Ammon's horn (tissue), 1 donor: ENCODE data around the gene HSD11B1.
A peak's percentile ranks its signal among the peaks of the same experiment; 100 is the strongest.

Source experiments
- DNase-seq: peaks from one replicate; pipeline ENCODE4 v3.0.0-alpha.2; 2016; ENCODE audit warnings: low spot score

The HSD11B1 gene

DNA sequence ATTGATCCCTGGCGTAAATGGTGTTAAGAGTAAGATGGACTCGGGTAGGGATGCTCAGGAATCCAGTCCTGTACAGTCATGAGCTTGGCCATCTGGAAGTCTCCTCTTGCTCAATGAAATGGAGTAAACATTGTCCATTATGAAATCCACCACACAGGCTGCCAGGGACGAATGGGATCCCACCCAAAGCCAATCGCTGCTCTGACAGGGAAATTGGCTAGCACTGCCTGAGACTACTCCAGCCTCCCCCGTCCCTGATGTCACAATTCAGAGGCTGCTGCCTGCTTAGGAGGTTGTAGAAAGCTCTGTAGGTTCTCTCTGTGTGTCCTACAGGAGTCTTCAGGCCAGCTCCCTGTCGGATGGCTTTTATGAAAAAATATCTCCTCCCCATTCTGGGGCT lies at the start of gene HSD11B1:
TSS of gene HSD11B1 (plus strand) at position 263 of the 400 bp plus-strand sequence. CDS start at position 360, 97 bp downstream.
- peak; percentile 86 for DNase-seq

DNA sequence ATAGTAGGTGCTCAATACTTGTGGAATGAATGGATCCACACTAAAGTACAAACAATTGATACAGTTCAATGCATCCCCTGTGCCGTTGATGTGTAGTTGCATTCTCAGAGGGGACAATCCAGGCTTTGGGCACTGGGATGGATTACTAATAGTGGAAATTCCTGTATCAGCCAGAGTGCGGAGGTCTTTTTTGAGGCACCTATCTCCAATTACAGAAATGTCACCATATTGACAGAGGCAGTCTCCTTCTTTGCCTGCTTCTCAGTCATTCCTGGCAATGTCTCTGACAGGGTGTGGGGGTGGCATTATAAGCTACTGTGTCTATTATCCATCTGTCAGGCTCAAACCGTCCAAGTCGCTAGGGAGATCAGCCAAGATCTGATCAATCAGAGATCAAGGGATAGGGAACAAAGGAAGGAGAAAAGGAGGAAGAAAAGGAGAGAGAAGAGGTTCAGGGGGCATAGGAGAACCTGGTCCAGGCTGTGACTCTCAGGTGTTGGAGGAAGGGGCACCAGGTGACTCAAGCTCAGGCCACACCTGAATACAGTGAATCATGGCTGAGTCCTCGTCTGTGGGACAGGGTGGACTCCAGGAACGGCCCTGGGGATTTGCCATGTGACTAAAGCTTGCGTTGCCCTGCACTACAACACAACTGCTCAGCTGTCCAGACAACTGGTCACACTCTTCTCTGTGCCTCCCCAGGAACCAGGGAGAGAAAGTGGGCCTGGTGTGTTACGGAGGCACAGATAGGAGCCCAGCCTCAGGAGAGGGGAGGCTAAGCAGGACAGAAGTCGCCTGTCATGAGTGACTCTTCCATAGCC lies 49.0 kb upstream of the HSD11B1 start:
- DNase-seq: peak; percentile 48

DNA sequence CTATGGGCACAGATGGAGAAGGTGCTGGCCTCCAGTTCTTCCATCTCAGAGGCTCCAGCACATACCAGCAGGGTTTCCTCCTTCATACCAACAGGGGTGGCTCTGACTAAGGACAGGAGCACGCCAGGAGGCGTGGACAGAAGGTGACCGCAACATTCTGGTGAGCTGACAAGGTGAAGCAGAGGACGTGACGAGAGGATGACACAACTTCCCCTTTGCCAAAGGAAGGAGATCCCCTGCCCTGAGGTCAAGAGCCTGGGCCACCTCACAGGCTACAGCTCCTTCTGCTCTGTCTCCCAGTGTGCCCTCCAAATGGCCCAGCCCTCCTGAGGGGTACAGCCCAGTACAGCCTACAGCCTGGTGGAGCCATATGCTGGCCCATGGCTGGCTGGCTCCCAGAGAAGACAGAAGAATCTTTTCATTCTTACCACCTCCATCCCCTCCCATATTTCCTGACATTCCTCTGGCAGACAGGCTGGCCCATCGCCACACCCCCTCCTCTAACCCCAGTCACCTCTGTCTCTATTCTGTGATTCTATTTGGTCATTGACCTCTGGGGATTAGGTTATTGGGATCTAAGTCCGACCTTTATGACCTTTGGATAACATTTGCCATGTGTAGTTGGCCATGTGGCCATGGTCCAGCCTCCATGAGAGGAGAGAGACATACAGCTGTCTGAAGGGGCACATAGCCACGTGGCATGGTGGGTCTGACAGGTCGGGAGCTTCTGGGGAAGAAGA lies 47.3 kb upstream of the HSD11B1 start:
- DNase-seq: no peak

DNA sequence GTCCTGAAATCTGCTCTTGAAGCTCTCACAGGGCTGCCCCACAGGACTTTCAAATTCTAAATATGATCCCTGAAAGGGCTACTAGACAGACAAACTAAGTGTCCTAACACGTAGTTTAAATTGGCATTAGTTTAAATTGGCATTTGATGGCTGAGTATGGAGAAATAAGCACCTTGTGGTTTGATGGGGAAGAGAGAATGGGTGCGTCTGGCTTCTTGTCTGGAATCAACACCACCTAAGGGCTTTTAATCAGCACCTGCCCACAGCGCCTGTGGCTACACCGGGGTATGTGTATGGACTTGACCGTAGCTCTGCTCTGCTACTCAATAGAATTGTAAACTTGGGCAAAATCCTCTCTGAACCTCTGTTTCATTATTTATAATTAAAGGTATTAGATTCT lies 46.7 kb upstream of the HSD11B1 start:
- no peak for DNase-seq

DNA sequence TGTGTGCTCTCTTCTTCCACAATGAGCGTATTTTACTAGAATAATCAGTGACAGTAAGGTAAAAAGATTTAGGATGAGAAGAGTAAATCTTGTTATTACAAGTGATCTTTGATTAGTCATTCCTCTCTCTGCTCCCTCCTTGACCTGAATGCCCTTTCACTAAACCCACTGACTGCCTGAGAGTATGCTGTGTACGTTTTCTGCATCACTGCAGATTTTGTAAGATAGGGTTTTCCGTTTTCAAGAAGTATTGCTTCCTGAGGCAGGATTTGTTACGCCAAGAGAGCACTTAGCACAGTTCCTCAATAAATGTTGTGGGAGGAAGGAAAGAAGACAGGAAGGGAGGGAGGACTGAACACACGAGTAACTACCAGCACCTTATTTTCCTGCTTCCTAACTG lies 44.7 kb upstream of the HSD11B1 start:
- DNase-seq: peak; percentile 28

DNA sequence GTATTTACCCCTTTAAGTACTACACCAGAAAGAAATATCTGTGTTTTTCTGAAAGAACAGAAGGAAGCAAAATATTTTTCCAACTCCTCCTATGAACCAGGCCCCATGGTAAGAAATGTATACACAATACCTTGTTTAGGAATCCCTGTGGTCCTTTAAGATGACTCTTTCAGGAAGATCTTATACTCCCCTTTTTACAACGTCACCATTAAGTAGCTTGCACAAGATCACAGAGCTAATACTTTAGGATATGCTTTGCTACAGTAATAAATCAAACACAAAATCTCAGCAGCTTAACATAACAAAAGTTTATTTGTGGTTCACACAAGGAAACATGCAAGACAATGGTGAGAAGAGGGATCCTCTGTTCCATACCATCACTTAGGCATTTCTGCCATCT lies 43.6 kb upstream of the HSD11B1 start:
- no peak for DNase-seq

DNA sequence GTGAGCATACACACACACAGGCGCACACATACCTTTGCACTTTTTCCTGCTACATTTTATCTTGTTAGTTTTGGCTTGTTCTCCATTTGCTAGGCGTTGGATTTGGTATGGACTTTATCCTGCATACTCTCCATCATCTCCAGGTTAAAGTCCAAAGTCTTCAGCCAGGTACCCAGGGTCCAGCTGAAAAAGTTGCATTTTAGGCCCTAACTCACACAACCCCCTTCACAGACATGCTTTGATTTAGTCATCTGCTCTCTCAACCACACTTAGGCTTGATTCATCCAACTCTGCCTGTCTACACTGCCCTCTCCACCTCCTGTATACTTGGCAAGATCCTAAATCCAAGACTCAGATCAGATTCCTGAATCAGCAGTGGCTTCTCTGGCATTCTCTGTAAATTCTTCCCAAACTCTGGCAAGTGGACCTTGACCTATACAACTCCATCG lies 41.7 kb upstream of the HSD11B1 start:
- no peak for DNase-seq

DNA sequence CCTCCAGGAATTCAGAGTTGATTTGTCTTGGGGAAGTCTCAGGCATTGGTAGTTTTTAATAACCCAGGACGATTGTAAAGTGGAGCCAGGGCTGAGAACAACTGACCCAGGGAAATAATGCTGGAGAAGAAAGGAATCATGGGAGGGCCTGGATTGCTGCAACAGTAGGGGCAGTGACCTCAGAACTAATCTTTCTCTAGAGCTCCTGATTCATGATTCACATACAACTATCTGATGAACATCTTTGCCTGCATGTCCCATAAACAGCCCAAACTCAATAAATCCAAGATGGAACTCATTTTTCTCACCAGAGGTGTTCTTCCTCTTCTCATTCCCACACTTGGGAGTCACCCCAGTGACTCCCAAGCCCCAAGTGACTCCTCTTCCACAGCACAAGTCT lies 37.5 kb upstream of the HSD11B1 start:
- no peak for DNase-seq

DNA sequence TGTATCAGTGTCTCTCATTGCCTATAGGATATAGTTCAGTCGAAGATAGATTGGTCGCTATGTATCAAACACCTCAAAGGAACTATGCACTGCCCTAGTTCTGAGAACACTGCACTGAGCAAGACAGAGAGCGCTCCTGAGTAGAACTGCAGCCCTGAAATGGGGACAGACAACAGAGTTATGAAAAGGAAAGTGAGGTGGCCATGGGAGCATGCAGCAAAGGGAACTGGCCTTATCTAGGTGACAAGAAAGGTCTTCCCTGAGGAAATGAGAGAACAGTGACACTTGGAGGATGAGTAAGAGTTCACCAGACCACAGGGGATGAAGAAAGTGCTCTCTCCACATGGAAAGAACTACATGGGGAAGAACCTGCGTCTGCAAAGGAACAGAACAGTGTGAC lies 36.9 kb upstream of the HSD11B1 start:
- no peak for DNase-seq

DNA sequence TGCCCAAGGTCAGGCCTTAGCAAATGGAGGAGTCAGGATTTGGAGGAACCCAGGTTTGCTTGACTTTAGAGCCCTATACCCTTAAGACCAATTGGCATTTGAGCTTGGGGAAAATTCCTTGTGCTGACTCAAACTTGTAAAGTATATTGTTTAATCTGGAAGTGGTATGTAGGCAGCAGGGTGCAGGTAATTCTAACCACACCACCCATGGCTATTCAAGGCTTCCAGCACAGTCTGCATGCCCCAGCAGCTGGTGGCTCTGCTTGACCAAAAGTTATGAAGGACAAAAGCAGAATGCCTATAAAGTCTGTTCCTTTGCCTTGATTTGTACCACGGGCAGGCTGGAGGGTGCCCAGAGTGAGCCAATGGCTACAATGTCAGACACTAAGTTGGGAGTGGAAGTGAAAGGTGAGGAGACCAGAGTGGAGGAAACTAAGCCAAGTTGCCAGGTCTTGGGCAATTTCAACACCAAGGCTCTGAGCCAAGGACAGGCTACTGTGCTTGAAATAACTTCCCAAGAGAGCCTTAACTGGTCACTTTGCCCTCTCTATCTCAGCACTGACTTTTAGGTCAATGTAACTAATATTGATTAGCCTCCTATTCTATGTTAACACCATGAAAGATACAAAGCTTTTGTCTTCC lies 34.1 kb upstream of the HSD11B1 start:
- DNase-seq: no peak

DNA sequence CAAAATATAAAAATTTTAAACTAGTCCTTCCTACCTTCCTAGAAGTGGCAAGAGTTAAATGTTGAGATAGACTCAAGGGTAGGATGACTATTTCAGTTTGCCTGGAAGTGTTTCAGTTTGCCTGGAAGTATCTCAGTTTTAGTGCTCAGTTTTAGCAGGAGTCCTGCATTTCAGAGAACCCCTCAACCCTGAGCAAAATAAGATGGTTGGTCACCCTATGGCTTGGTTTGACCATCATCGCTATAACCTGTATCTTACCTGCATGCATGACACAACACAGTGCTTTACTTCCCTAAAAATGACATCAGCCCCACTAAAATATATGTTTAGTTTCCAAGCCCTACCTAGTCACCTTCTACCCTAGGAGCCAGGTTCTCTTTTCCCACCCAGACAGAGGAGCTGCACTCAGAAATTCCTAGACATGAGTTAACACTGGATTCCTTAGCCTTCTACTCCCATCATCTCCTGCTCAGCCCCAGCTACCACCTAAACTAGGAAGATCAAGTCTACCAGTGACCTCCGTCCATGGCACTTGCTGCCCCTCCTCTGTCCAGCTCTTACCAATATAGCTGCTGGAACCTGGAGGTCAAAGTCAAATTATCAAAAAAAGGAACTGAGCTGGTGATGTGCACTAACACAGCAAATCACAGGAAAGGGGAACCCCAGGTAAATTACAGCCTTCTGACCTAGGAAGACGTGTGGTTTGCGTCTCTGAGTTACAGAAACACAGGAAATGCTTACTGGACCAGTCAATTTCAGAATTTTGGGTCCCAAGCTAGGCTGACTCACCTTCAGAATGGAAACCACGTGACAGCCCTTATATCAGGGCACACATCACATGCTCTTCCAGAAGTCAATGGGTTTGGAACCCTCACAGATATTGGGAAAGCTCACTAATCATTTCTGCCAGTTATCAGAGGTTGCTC lies 31.7 kb upstream of the HSD11B1 start:
- DNase-seq: no peak

DNA sequence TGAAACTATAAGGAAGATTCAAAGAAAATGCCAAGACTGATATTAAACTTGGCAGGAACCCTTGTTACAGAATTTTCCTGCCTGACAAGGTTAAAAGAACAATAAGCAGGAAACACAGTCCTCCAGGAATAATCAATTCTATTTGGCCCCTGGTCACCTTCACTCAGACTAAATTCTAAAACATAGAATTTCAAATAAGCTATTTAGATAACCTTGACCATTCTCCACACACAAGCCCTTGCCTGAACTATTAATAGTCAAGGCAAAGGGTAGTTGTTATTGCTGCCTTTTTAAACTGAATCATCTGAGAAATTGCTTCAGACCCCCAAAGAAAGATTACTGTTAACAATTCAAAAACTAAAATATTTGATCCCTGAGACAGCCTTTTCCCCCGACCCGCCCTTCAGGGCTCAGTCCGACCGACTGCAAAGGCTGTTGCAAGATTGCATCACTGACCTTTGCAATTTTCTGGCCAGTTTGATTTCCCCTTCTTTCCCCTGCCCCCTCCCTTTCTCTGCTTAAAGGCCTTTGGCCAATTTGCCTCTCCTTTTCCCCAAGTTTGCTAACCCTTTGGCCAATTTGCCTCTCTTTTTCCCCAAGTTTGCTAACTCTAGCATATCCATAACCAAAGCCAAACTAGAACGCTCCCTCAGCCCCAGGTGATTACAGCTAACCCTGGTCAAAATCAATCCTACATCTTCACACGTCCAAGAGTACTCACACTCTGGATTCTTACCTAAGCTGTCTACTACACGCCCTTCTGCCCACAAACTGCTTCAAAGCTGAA lies 30.8 kb upstream of the HSD11B1 start:
- DNase-seq: no peak

DNA sequence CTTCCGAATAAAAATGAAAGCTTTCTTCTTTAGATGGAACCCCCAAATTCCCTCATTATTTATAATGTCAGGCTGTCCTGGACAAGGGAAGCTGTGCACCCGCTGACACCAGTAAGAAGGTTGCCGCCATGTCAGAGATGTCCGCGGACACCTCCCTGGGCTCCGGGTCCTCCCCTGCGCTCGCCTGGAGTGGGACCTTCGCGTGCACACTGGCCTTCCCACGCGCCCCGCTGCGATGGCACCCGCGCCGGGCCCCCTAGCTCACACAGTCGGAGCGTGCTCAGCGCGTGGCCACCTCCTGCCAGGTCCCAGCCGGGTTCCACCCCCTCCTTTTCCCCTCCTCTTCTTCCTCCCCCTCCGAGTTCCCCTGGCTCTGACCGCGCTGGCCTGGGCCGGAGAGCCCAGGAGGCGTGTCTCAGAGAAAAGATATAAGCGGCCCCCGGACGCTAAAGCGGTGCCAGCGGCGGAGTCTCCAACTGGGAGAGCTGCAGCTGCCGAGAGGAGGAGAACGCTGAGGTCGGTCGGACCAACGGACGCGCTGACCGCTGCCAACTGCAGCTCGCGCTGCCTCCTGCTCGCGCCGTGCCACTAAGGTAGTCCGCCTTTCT lies 29.6 kb upstream of the HSD11B1 start, which contains the start of gene G0S2:
TSS of gene G0S2 (plus strand) at position 456 of the 608 bp plus-strand sequence. CDS start 273 bp downstream, outside the sequence.
- peak; percentile 60 for DNase-seq

DNA sequence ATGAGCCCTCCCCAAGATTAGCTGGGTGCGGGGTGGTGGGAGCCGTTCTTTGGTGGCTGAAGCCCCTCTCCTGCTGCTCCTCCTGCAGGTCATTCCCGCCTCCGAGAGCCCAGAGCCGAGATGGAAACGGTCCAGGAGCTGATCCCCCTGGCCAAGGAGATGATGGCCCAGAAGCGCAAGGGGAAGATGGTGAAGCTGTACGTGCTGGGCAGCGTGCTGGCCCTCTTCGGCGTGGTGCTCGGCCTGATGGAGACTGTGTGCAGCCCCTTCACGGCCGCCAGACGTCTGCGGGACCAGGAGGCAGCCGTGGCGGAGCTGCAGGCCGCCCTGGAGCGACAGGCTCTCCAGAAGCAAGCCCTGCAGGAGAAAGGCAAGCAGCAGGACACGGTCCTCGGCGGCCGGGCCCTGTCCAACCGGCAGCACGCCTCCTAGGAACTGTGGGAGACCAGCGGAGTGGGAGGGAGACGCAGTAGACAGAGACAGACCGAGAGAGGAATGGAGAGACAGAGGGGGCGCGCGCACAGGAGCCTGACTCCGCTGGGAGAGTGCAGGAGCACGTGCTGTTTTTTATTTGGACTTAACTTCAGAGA lies 29.0 kb upstream of the HSD11B1 start:
- DNase-seq: peak; percentile 45

DNA sequence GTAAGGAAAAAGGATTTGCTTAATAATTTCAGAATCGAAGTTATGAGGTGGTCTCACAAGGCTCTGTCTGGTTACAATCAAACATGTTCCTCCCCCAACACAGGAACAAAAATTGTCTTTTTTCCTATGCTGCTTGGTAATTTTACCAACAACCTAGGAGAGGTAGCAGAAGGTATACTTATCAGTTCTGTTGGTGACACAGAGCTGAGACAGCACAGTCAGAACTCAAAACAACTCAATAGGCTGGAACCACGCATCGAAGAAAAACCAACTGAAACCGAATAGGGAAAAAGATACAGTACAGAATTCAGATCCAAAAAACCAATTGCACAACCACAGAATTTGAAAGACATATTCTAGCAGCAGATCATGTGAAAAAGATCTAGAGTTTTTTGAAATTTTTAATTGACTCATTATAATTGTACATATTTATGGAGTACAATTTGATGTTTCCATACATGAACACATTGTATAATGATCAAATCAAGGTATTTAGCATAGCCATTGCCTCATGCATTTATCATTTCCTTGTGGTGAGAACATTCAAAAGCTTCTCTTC lies 25.6 kb upstream of the HSD11B1 start:
- DNase-seq: no peak

DNA sequence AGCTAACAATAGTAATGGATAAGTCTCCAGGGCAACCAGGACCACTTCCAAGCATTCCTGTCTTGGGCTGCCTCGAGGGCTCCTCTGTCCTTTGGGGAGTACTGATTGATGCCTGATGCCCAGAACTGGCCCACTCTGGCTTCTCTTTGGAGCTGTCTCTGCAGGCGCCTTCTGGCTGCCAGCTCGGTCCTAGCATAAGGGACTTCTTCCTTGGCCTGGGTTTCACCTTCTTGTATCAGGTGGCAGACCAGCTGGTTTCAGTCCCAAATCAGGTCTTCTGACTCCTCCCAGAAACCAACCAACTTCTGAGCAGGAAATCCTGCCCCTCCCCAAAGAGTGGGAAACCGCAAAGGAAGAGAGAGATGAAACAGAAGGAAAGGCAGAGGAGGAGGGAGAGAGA lies 18.8 kb upstream of the HSD11B1 start:
- no peak for DNase-seq

DNA sequence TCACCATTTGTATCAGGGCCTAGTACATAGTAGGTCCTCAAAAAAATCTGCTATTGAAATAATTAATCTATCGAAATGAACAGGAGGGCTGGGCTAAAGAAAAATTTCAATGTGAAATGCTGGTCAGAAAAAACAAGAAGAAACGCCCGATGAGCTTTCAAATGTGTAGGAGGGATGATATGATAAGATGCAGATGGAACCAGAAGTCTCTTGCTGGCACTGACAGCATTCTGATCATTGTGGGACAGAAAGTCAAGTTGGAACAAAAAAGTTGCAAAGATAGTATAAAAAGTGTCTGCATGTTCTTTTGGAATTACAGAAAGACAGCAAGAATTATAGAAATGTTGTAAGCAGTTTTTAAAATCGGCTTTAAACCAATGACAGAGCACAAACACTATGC lies 18.3 kb upstream of the HSD11B1 start:
- no peak for DNase-seq

DNA sequence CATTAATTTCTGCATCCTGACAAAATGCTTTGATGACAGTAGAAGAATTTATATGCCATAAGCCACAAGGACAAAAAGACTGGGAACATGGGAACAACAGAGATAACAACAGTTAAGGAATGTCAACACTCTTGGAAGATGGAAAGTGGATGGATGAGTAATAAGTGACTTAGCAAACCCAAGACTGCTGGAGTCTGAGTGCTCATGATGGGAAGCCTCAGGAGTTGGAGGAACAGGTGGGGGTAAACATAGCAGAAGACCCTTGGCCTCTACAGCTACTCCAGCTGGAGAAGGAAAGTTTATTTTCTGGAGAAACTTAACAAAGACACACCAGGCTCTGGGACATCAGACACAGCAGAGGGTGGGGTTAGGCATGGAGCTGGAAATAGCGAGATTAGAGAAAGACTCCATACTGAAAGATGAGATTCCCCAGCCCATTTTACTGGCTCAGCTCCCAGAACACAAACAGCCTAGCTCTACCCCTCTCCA lies 15.9 kb upstream of the HSD11B1 start:
- DNase-seq: no peak

DNA sequence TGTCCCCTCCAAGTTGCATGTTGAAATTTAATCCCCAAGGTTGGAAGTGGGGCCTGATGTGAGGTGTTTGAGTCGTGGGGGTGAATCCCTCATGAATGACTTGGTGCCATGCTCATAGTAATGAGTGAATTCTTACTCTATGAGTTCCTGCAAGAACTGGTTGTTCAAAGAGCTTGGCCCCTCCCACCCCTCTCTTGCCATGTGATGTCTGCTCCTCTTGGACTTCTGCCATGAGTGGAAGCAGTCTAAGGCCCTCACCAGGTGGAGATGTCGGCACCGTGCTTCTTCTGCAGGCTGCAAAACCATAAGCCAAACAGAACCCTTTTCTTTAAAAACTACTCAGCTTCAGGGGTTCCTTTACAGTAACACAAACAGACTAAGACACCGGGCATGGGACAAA lies 15.2 kb upstream of the HSD11B1 start:
- DNase-seq: no peak
